Loucy (cell line): Measurements from ENCODE around the gene IFI35.

ENCODE experiments used
- EZH2phosphoT487 ChIP-seq: fragments of 200-600 bp; IDR thresholded peaks from 2 replicates; pipeline ENCODE4 v1.6.1; 2018; ENCODE audit warnings: antibody characterized with exemption, mild to moderate bottlenecking, moderate library complexity, borderline replicate concordance
- TF ChIP-seq, protein P1 (sequence below): fragments of 200-600 bp; sonication (generic); conservative IDR thresholded peaks from 2 replicates; pipeline ENCODE4 v1.5.1; 2014; ENCODE audit warnings: mild to moderate bottlenecking, antibody characterized with exemption, low read length

DNA sequence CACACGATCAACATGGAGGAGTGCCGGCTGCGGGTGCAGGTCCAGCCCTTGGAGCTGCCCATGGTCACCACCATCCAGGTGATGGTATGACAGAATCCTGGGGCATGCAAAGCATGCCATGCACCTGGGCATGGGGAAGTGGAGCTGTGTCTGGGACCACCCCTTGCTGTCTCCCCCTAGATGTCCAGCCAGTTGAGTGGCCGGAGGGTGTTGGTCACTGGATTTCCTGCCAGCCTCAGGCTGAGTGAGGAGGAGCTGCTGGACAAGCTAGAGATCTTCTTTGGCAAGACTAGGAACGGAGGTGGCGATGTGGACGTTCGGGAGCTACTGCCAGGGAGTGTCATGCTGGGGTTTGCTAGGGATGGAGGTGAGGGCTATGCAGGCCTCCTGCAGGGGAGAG, 6.7 kb downstream of the IFI35 start:
- TF ChIP-seq, protein P1, sequence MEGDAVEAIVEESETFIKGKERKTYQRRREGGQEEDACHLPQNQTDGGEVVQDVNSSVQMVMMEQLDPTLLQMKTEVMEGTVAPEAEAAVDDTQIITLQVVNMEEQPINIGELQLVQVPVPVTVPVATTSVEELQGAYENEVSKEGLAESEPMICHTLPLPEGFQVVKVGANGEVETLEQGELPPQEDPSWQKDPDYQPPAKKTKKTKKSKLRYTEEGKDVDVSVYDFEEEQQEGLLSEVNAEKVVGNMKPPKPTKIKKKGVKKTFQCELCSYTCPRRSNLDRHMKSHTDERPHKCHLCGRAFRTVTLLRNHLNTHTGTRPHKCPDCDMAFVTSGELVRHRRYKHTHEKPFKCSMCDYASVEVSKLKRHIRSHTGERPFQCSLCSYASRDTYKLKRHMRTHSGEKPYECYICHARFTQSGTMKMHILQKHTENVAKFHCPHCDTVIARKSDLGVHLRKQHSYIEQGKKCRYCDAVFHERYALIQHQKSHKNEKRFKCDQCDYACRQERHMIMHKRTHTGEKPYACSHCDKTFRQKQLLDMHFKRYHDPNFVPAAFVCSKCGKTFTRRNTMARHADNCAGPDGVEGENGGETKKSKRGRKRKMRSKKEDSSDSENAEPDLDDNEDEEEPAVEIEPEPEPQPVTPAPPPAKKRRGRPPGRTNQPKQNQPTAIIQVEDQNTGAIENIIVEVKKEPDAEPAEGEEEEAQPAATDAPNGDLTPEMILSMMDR, result no peak
- no peak for TF ChIP-seq EZH2phosphoT487
